ENCODE results near the gene MIS18A.

- TF ChIP-seq, protein P1, sequence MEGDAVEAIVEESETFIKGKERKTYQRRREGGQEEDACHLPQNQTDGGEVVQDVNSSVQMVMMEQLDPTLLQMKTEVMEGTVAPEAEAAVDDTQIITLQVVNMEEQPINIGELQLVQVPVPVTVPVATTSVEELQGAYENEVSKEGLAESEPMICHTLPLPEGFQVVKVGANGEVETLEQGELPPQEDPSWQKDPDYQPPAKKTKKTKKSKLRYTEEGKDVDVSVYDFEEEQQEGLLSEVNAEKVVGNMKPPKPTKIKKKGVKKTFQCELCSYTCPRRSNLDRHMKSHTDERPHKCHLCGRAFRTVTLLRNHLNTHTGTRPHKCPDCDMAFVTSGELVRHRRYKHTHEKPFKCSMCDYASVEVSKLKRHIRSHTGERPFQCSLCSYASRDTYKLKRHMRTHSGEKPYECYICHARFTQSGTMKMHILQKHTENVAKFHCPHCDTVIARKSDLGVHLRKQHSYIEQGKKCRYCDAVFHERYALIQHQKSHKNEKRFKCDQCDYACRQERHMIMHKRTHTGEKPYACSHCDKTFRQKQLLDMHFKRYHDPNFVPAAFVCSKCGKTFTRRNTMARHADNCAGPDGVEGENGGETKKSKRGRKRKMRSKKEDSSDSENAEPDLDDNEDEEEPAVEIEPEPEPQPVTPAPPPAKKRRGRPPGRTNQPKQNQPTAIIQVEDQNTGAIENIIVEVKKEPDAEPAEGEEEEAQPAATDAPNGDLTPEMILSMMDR (IDR thresholded peaks at IDR 0.05) = no peak
- no peak for TF ChIP-seq POLR2A (IDR thresholded peaks at IDR 0.05)
- no peak for TF ChIP-seq EP300 (IDR thresholded peaks at IDR 0.05)
Measured at GRCh38 chr21:32325706-32326105, 46.9 kb upstream of the MIS18A start.
